Osteoblast (primary cell): ENCODE measurements around the gene WFIKKN1. TPM values are rescaled to one million over a fixed set of nuclear protein-coding genes. Genes with fewer than 3 reads are reported as not detected.

ENCODE experiments used
- DNase-seq: peaks from one replicate; pipeline ENCODE4 v3.0.0; 2011; ENCODE audit warnings: low spot score, mixed read lengths; ENCODE audit not compliant: insufficient read length; ENCODE audit errors: missing footprints
- H2AFZ ChIP-seq: 2 replicates; pipeline ENCODE4 v1.6.0; 2011; ENCODE audit warnings: mild to moderate bottlenecking, low read length
- H3K27ac ChIP-seq: 2 replicates; pipeline ENCODE4 v1.5.1; 2011; ENCODE audit warnings: mild to moderate bottlenecking, low read depth, low read length, moderate library complexity
- H3K27me3 ChIP-seq: 2 replicates; pipeline ENCODE4 v1.6.0; 2012; ENCODE audit warnings: mild to moderate bottlenecking, control low read depth, inconsistent platforms, low read length, moderate library complexity; ENCODE audit not compliant: insufficient read depth
- H3K36me3 ChIP-seq: 2 replicates; pipeline ENCODE4 v1.5.1; 2011; ENCODE audit warnings: mild to moderate bottlenecking, low read length, control low read depth, moderate library complexity; ENCODE audit not compliant: insufficient read depth
- H3K4me1 ChIP-seq: 2 replicates; pipeline ENCODE4 v1.5.1; 2011; ENCODE audit warnings: mild to moderate bottlenecking, low read length, control low read depth, moderate library complexity; ENCODE audit not compliant: insufficient read depth
- H3K4me2 ChIP-seq: 2 replicates; pipeline ENCODE4 v1.6.0; 2011; ENCODE audit warnings: mild to moderate bottlenecking, low read length; ENCODE audit not compliant: insufficient read depth
- H3K4me3 ChIP-seq: fragments of 200-600 bp; sonication (generic); 3 replicates; pipeline ENCODE4 v1.5.1; 2012; ENCODE audit warnings: mild to moderate bottlenecking, low read length, inconsistent platforms; ENCODE audit not compliant: insufficient read depth
- H3K79me2 ChIP-seq: 2 replicates; pipeline ENCODE4 v1.6.0; 2012; ENCODE audit warnings: mild to moderate bottlenecking, low read length, control low read depth, inconsistent platforms; ENCODE audit not compliant: insufficient read depth
- H3K9me3 ChIP-seq: 2 replicates; pipeline ENCODE4 v1.5.1; 2011; ENCODE audit warnings: low read depth, low read length, control low read depth
- H4K20me1 ChIP-seq: 2 replicates; pipeline ENCODE4 v1.6.0; 2012; ENCODE audit warnings: mild to moderate bottlenecking, low read length, control low read depth; ENCODE audit not compliant: insufficient read depth
- total RNA-seq: library from RNA; depleted of rRNA; stranded (reverse); fragments of >200 nt; gene quantifications from 2 replicates; pipeline ENCODE4 v1.2.3, GENCODE V29; 2012
- TF ChIP-seq, protein P1 (sequence below): IDR thresholded peaks from 2 replicates; pipeline ENCODE4 v1.5.1; 2011; ENCODE audit warnings: mild to moderate bottlenecking, low read depth, low read length, moderate library complexity; ENCODE audit errors: extremely low read depth

WFIKKN1 gene
- total RNA-seq, 1 donor = 0.36 TPM

- H3K27me3 ChIP-seq = no peaks in the 10 kb centered on the region
- peaks cover 6% of the 10 kb centered on the region for H3K36me3 ChIP-seq
- peak overlapping the region; percentile 96 for H3K4me2 ChIP-seq
- TF ChIP-seq, protein P1, sequence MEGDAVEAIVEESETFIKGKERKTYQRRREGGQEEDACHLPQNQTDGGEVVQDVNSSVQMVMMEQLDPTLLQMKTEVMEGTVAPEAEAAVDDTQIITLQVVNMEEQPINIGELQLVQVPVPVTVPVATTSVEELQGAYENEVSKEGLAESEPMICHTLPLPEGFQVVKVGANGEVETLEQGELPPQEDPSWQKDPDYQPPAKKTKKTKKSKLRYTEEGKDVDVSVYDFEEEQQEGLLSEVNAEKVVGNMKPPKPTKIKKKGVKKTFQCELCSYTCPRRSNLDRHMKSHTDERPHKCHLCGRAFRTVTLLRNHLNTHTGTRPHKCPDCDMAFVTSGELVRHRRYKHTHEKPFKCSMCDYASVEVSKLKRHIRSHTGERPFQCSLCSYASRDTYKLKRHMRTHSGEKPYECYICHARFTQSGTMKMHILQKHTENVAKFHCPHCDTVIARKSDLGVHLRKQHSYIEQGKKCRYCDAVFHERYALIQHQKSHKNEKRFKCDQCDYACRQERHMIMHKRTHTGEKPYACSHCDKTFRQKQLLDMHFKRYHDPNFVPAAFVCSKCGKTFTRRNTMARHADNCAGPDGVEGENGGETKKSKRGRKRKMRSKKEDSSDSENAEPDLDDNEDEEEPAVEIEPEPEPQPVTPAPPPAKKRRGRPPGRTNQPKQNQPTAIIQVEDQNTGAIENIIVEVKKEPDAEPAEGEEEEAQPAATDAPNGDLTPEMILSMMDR = no peak
- no peaks in the 10 kb centered on the region for H3K9me3 ChIP-seq
- H4K20me1 ChIP-seq = peaks cover 4% of the 10 kb centered on the region
- H3K4me3 ChIP-seq = peak overlapping the region; percentile 80
- H2AFZ ChIP-seq = no peak overlapping the region
- H3K4me1 ChIP-seq = peaks cover 23% of the 10 kb centered on the region
- H3K27ac ChIP-seq = peak overlapping the region; percentile 85
- peak; percentile 96 for DNase-seq
- peaks cover 36% of the 10 kb centered on the region for H3K79me2 ChIP-seq
Measured at GRCh38 chr16:649631-650030, 18.8 kb downstream of the WFIKKN1 start.

GRCh38 chr16:651844-652243 lies 21.1 kb downstream of the WFIKKN1 start:
- peaks cover 4% of the 10 kb centered on the region for H4K20me1 ChIP-seq
- H3K4me1 ChIP-seq = peaks cover 18% of the 10 kb centered on the region
- no peak overlapping the region for H2AFZ ChIP-seq
- peaks cover 10% of the 10 kb centered on the region for H3K36me3 ChIP-seq
- H3K4me3 ChIP-seq = no peak overlapping the region
- H3K27me3 ChIP-seq = no peaks in the 10 kb centered on the region
- DNase-seq = no peak
- TF ChIP-seq, protein P1 = no peak
- H3K27ac ChIP-seq = no peak overlapping the region
- no peaks in the 10 kb centered on the region for H3K9me3 ChIP-seq
- H3K79me2 ChIP-seq = peaks cover 27% of the 10 kb centered on the region
- H3K4me2 ChIP-seq = no peak overlapping the region

- H3K79me2 ChIP-seq = peaks cover 18% of the 10 kb centered on the region
- no peak for DNase-seq
- H3K27ac ChIP-seq = no peak overlapping the region
- H4K20me1 ChIP-seq = no peaks in the 10 kb centered on the region
- H2AFZ ChIP-seq = no peak overlapping the region
- TF ChIP-seq, protein P1 = no peak
- no peaks in the 10 kb centered on the region for H3K27me3 ChIP-seq
- peaks cover 10% of the 10 kb centered on the region for H3K36me3 ChIP-seq
- no peak overlapping the region for H3K4me2 ChIP-seq
- no peaks in the 10 kb centered on the region for H3K9me3 ChIP-seq
- H3K4me1 ChIP-seq = peaks cover 16% of the 10 kb centered on the region
- no peak overlapping the region for H3K4me3 ChIP-seq
Measured at GRCh38 chr16:652454-653305, 21.9 kb downstream of the WFIKKN1 start.

DNA sequence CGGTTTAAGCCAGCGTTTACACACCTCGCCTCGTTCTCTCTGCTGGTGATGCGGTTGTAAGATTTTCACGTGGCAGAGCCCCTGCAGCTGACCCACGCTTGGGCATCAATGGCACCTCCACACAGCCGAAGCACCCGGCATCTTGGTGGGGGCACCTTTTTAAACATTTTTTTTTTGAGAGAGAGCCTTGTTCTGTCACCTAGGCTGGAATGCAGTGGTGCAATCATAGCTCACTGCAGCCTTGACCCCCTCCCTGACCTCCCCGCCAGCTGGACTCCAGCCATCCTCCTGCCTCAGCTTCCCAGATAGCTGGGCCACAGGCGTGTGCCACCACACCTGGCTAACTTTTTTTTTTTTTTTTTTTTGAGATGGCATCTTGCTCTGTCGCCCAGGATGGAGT lies 23.2 kb downstream of the WFIKKN1 start:
- no peak overlapping the region for H3K27ac ChIP-seq
- H4K20me1 ChIP-seq = no peaks in the 10 kb centered on the region
- H3K27me3 ChIP-seq = no peaks in the 10 kb centered on the region
- H3K4me3 ChIP-seq = no peak overlapping the region
- peaks cover 12% of the 10 kb centered on the region for H3K36me3 ChIP-seq
- H3K4me2 ChIP-seq = no peak overlapping the region
- peaks cover 4% of the 10 kb centered on the region for H3K4me1 ChIP-seq
- H2AFZ ChIP-seq = no peak overlapping the region
- H3K9me3 ChIP-seq = no peaks in the 10 kb centered on the region
- peaks cover 9% of the 10 kb centered on the region for H3K79me2 ChIP-seq
- no peak for DNase-seq
- TF ChIP-seq, protein P1 = no peak
